Fibroblast of the aortic adventitia (primary cell): ENCODE results near the gene HP. TPM values are rescaled to one million over a fixed set of nuclear protein-coding genes. Genes with fewer than 3 reads are reported as not detected.
A peak's percentile ranks its signal among the peaks of the same experiment; 100 is the strongest.

Experiments
- DNase-seq: peaks from one replicate; pipeline ENCODE4 v3.0.0-alpha.2; 2010; ENCODE audit warnings: low read depth
- H3K4me3 ChIP-seq: 2 replicates; pipeline ENCODE4 v1.5.1; 2011; ENCODE audit warnings: low read depth, mild to moderate bottlenecking, control low read depth, low read length, moderate library complexity
- CTCF ChIP-seq: IDR thresholded peaks from 2 replicates; pipeline ENCODE4 v1.5.1; 2011; ENCODE audit warnings: mild to moderate bottlenecking, low read length, control low read depth, inconsistent platforms; ENCODE audit not compliant: insufficient read depth
- total RNA-seq: library from RNA; depleted of rRNA; stranded (reverse); fragments of >200 nt; gene quantifications from 2 replicates; pipeline ENCODE4 v1.2.3, GENCODE V29; 2012; ENCODE audit warnings: low replicate concordance

Gene HP
- total RNA-seq, 1 donor: 0.27 TPM

DNA sequence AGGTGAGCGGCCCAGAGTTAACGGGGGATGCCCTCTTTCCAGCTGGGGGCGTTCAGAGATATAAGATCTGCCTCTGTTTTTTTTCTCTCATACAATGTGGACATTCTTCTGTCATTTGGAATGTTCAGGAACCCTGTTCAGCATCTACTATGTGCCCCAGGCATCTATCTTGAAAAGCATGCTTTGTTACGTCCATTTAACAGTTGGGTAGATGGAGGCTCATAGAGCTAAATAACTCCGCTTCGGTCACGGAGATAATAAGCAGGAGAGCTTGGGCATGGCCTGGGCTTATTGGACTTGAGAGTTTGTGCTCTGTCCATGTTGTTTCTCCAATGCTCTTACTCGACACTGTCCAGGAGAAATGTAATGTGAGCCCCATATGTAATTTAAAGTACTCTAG, 39.6 kb upstream of the HP start:
- DNase-seq: no peak
- H3K4me3 ChIP-seq: no peak overlapping the region
- TF ChIP-seq CTCF: no peak

DNA sequence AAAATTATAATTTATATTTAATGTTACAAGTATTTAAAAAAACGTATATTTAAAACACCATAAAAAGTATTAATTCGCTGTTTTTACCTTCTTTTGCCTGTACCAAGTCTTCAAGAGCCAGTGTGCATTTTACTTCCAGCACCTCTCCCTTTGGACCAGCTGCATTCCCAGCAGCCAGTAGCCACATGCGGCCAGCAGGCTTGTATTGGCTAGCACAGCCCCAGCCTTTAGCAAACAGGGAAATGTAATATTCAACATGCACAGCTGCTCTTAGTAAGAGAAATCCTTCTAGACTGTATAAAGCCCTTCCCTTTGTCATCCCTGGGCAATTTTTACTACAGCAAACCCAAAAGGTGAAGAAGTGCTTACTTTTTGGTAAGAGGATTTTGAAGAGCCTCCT, 39.2 kb upstream of the HP start:
- TF ChIP-seq CTCF: no peak
- no peak for DNase-seq
- no peak overlapping the region for H3K4me3 ChIP-seq

DNA sequence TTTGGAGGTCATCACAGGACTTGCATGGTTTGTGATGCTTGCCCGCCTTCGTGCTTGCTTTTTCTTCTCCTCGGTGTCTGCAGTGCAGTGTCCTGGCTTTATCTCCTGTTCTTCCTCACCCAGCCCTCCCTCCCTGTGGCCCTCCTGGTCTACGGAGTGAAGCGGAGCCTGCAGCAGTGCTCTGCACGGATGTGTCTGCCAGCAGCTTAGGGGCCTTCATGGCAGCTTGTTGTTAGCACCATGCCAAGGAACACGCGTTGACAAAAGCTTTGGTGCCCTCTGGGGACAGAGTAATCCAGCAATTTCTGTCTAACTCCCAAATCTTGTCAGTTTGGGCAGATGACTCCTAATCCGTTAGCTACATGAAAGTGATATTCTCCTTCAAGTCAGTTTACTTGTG, 35.8 kb upstream of the HP start:
- no peak for TF ChIP-seq CTCF
- no peak for DNase-seq
- H3K4me3 ChIP-seq: no peak overlapping the region

DNA sequence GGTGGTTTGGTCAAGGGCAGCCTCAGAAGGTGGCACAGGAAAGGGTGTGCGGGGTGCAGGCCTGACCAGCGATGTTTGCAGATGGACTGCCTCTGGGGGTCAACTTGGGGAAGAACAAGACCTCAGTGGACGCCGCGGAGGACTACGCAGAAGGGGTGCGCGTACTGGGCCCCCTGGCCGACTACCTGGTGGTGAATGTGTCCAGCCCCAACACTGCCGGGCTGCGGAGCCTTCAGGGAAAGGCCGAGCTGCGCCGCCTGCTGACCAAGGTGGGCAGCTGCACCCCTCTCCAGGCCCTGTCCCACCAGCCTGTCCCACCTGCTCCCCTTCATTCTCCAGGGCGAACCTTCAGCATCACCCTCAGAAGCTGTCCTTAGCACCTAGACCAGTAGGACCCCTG, 33.3 kb upstream of the HP start:
- peak; percentile 25 for TF ChIP-seq CTCF
- H3K4me3 ChIP-seq: no peak overlapping the region
- DNase-seq: no peak

GRCh38 chr16:72022127-72022526, 32.2 kb upstream of the HP start:
- H3K4me3 ChIP-seq: no peak overlapping the region
- DNase-seq: no peak
- no peak for TF ChIP-seq CTCF

DNA sequence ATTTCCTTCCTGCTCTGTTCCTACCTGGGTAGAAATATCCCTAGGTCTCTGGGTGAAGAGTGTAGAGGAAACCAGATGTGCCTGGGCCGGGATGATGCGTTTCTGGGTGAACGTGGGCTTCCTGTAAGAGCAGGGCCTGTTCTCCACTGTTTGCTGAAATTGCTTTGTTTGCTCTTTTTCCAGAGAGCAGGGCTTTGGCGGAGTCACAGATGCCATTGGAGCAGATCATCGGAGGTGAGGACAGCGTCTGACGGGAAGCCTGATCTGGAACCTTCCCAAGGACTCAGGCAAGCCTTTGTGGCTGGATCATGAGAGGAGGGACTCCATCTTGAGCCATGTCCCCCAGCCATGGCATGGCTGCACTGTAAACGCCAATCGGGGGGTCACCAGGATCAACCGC, 30.3 kb upstream of the HP start:
- DNase-seq: no peak
- no peak for TF ChIP-seq CTCF
- H3K4me3 ChIP-seq: no peak overlapping the region

DNA sequence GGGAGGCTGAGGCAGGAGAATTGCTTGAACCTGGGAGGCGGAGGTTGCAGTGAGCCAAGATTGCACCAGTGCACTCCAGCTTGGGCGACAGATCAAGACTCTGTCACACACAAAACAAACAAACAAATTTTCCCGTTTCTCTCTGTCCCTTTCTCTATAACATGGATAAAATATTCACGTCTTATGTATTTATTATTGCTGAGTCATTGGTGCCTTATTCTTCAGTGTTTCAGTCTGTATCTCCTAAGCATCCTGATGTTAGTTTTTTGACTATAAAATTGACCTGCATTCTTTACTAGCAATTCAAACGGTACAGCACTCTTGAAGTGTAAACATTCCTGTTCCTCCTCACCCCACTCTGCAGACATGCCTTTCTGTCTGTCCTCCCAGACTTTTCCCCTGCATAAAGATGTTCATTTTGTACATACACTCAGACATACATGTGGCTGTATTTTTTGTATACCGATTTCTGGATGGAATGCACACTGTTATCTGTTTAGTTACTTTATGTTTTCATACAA, 29.4 kb upstream of the HP start:
- no peak overlapping the region for H3K4me3 ChIP-seq
- no peak for DNase-seq
- TF ChIP-seq CTCF: no peak
